GM12872 (cell line): ENCODE results near the gene TSPAN14.

Experiments used
- TF ChIP-seq, protein P1 (sequence below): IDR thresholded peaks from 3 replicates; pipeline ENCODE4 v1.5.1; 2011; ENCODE audit warnings: low read depth, mild to moderate bottlenecking, low read length, moderate library complexity; ENCODE audit not compliant: insufficient read depth

TSPAN14 gene

DNA sequence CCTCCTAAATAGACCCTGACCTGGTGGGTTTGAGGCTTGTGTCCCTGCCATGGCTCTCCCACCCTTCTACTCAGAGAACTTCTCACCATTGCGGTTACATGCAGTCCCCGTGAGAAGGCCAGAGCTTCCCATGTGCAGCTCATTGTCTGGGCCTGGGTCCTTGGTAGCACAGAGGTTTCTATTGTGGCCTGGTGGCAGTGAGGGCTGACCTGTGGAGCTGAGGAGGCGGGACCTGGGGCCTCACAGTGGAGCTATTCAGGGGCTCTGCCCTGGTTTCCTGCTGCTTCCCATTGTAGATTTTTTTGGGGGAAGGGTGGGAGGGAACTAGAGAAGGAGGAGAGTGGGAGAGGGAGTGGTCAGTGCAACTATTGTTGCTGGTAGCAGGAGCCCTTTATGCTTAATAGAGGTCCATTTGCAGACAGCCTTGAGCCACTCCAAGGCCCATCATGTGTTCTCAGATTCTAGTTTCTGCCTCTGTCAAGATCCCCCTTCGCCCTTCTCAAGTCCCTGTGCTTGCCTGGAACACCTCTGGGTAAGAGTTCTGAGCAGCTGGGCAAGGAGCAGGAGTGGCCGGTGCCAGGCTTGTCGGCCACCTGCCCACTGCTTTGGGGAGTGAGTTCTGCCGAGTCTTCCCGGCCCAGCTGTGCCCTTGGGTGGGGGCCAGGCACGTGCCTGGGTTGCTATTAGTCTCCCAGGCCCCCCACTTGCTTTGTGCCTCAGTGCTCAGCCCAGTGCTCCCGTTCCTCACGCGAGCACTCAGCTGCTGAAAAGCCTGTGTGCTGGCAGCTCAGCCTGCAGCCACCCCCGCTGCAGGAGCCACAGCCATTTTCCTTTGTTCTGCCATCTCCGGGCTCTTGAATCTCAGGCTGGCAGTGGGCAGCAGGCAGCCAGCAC, 10.7 kb downstream of the TSPAN14 start:
- TF ChIP-seq, protein P1, sequence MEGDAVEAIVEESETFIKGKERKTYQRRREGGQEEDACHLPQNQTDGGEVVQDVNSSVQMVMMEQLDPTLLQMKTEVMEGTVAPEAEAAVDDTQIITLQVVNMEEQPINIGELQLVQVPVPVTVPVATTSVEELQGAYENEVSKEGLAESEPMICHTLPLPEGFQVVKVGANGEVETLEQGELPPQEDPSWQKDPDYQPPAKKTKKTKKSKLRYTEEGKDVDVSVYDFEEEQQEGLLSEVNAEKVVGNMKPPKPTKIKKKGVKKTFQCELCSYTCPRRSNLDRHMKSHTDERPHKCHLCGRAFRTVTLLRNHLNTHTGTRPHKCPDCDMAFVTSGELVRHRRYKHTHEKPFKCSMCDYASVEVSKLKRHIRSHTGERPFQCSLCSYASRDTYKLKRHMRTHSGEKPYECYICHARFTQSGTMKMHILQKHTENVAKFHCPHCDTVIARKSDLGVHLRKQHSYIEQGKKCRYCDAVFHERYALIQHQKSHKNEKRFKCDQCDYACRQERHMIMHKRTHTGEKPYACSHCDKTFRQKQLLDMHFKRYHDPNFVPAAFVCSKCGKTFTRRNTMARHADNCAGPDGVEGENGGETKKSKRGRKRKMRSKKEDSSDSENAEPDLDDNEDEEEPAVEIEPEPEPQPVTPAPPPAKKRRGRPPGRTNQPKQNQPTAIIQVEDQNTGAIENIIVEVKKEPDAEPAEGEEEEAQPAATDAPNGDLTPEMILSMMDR, result no peak

DNA sequence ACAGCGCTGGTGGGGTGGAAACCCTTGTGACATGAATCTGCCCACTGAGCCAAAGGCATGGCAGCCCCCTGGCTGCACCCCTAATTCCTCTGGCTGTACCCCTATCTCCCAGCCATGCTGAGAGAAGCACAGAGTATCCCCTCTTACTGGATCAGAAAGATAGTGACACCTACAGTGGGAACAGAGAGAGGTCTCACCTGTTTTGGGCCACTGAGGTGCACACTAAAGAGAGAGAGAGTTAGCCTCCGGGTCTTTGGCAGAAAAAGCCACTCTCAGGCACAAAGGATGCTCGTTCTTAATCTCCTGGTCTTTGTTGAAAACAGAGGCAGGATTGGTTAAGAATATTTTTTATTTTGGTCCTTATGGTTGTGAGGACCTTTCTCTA, 11.3 kb downstream of the TSPAN14 start:
- TF ChIP-seq, protein P1, result no peak

DNA sequence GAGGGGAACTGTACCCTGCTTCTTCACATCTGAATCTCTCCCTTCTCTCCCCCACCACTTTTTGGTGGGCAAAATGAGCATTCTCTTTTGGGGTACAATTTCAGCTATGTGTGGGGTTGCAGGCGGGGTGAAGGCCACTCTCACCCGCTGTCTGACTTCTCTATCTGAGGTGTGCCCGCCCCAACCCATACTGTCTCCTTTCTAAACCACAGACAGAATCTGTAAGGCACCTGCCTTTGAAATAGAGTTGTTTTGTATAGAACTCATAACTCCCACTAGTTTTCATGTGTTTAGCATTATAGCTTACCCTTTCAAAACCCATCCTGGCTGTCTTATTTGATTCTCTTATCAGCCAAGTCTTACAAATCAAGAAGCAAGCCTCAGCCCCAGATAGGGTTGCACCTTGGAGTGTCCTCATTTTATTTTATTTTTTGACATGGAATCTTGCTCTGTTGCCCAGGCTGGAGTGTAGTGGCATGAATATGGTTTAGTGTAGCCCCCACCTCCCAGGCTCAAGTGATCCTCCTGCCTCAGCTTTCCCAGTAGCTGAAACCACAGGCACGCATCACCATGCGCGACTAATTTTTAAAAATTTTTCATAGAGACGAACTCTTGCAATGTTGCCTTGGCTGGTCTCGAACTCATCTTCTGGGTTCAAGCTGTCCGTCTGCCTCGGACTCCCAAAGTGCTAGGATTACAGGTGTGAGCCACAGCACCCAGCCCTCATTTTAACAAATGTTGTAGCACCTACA, 11.9 kb downstream of the TSPAN14 start:
- TF ChIP-seq, protein P1, result no peak

DNA sequence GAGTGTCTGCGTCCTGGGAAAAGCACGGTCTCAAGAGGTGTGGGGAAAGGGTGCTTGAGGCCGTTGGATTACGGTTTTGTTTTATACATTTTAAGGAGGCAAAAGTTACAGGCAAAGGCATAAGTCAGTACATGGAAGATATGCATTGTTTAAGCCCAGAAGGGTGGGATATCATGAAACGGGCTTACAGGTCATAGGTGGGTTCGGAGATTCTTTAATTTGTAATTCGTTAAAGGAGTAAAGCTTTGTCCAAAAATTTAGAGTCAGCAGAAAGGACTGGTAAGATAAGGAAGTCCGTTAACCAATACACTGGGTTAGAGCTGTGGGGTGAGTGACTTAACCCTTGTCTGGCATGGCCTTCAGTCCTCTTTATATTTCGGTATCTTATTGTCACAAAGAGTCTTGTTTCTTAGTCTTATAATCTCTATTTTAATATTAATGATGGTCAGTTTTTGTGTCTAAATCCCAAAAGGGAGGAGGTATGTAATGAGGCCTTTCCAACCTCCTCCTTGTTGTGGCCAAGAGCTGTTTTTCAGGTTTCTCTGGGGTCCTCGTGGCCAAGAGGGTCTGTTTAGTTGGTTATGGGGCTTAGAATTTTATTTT, 12.7 kb downstream of the TSPAN14 start:
- TF ChIP-seq, protein P1, result no peak

DNA sequence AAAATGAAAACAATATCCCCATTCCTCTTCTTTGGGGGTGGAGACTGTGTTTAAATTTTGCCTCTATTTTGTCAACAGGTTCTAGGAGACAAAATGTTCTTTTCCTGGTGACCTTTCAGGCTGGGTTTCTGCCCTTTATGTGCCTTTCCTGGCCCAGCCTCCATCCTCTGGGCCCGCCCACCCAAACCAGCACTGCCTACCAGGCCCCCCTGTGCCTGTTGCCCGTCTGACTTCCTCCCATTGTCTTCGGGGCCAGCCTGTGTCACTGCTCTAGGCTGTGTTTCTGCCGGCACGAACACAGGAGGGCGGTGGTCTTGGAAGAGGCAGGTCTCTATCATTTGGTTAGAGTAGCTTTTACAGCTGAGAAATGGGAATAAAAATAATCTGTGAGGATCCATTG, 13.9 kb downstream of the TSPAN14 start:
- TF ChIP-seq, protein P1, result no peak

DNA sequence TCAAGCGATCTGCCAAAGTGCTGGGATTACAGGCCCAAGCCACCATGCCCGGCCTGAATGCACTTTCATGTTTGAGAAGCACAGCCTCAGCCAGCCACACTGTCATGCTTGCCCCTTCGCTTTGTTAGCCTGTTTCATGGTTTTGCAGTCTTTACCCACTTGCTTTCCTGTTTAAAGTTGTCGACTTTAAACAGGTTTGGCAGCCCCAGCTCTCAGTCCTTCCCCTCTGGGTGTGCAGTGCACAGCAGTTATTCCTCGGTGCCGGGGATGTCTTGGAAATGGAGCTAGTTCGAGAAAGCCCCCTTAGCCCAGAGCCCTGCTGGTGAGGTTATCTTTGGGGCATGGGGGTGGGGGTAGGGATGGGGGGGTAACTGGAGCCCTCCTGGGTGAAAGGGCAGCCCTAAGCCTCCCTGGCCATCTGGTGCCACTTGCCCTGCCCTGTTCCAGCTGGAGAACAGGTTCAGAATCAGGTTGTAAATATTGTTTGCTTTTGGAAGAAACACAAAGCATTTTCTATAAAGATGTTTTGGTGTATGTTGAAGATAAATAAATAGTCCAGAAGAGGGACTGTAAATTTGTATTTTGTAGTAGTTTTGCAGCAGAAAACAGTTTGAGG, 14.8 kb downstream of the TSPAN14 start:
- TF ChIP-seq, protein P1, result no peak

DNA sequence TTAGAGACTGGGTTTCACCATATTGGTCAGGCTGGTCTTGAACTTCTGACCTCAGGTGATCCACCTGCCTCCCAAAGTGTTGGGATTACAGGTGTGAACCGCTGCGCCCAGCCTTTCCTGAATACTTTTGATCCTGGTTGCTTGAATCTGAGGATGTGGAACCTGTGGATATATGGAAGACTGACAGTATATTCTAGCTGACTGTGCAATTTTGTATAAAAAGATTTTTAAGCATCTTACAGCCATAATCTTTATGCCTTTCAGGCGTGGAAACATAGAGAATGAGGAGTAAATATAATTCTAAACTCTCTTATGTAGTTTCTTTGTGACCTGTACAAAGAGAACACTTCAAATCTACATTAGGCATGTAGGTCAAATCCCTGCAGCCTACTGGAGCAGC, 16.2 kb downstream of the TSPAN14 start:
- TF ChIP-seq, protein P1, result no peak
